Right lobe of liver (tissue), 6 donors: ENCODE results near the gene FGFR3. TPM values are rescaled to one million over a fixed set of nuclear protein-coding genes. Genes with fewer than 3 reads are reported as not detected.
A peak's percentile ranks its signal among the peaks of the same experiment; 100 is the strongest.

Experiments used
- ATAC-seq, 4 donors: fragments of 200-7000 bp; cut with Tn5 transposase; one replicate each; pipeline ENCODE4 v1.9.1; 2020; ENCODE audit warnings: mild to moderate bottlenecking in 4 of 4, moderate library complexity in 4 of 4
- DNase-seq, 3 donors: peaks; one replicate each; pipeline ENCODE4 v3.0.0-alpha.2; 2020
- H3K27ac ChIP-seq, 3 donors: fragments of 200-600 bp; one replicate each; pipeline ENCODE4 v1.8.0; 2022
- H3K27me3 ChIP-seq, 2 donors: fragments of 200-600 bp; one replicate each; pipeline ENCODE4 v1.8.0; 2022
- H3K36me3 ChIP-seq, 4 donors: fragments of 200-600 bp; sonication (generic) in 1 of 4; one replicate each; pipeline versions ENCODE4 v1.5.1 to v1.8.0; 2017 to 2022; ENCODE audit warnings: control low read depth in 1 of 4
- H3K4me1 ChIP-seq, 4 donors: fragments of 200-600 bp; sonication (generic) in 1 of 4; one replicate each; pipeline versions ENCODE4 v1.5.1 to v1.8.0; 2017 to 2022; ENCODE audit warnings: control low read depth in 1 of 4
- H3K4me3 ChIP-seq, 3 donors: fragments of 200-600 bp; one replicate each; pipeline ENCODE4 v1.8.0; 2022
- H3K9me3 ChIP-seq, 4 donors: fragments of 200-600 bp; sonication (generic) in 1 of 4; one replicate each; pipeline versions ENCODE4 v1.5.1 to v1.8.0; 2017 to 2022; ENCODE audit warnings: control low read depth in 1 of 4
- POLR2A ChIP-seq: fragments of 450-650 bp; IDR thresholded peaks from one replicate; pipeline ENCODE4 v1.6.1; 2017; ENCODE audit warnings: antibody characterized with exemption, mild to moderate bottlenecking
- WGBS: methylation state at CpG from one replicate; pipeline ENCODE4 v1.1.6; 2018; ENCODE audit warnings: low coverage, low lambda C conversion rate; ENCODE audit not compliant: insufficient coverage; ENCODE audit errors: missing lambda C conversion rate; 5-methylcytosine and 5-hydroxymethylcytosine counted together
- intact Hi-C, 2 donors: fragments of 100-400 bp; cut with DNase I; formaldehyde crosslinking; loops; one replicate each; pipeline versions ENCODE4 v1.11.2 to v1.14.1; 2022
- total RNA-seq, 6 experiments: library from RNA; depleted of rRNA in 2 of 6; stranded (reverse); fragments of >200 nt in 2 of 6; fragmentation: NEBNext Ultra II Directional in 3 of 6; extraction: Animal tissue kit (Norgen Biotek cat#: 25700) in 3 of 6; gene quantifications; one replicate each; pipeline versions ENCODE4 v1.1.0 to v1.2.4, GENCODE V29; 2016 to 2023
- TF ChIP-seq, protein P1 (sequence below), 4 donors: fragments of 200-600 bp in 3 of 4; fragments of 450-650 bp in 1 of 4; IDR thresholded peaks; one replicate each; pipeline versions ENCODE4 v1.5.1 to v1.8.0; 2016 to 2022; ENCODE audit warnings: antibody characterized with exemption in 4 of 4, mild to moderate bottlenecking in 2 of 4
- donor health status: DM: no; HTN: yes; CAD: no.
- donor health status: DM: no; HTN: no; CAD: no.
- donor health status: DM: no; HTN: no; CAD: no.
- donor health status: DM: no; HTN: yes; CAD: no.
- donor health status: DM: no; HTN: yes; CAD: no.

The FGFR3 gene
- total RNA-seq, 6 experiments from 2014 or later, result 14.3 to 30.0 (median 25.7) TPM

DNA sequence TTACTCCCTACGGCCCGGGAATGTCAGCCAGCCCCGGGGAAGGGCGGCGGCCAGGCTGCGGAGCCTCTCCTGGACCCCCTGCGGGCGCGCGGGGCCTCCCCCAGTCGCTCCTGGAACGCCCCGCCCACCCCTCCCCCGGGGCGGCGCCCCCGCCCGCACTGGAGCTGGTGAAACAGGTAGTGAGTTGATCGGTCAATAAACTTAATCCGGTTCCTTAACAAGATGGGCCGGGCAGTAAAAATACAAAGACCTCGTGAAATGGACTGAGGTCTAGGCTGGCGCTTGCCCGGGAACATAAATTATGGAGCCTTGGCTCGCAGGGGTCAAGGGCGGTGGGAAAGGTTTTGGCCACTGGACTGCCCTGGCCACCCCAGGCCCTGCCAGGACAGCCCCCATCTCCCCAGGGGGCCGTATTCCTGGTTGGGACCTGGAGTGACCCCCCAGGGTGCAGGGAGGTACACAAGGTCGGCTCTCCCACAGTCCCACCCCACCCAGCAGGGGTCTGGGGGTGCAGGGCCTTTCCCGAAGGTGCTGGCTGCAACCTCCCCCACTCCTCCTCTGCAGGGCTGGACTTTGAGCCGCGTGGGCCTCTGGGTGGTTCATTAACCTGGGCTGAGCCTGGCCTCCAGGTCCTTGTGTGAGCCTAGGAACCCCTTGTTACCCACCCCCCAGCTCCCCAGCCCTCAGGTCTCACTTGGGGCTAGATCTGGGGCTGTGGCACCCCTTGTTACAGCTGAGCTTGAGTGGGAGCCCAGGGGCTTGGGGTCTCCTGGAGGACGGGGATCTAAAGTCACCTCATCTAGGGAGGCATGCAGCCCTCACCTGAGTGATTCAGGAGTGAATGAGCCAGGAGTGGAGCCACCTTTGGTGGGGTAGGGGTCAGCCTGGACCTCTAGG, 2.5 kb downstream of the FGFR3 start:
- peaks cover 0 to 33% (median 15%) of the 10 kb centered on the region in 4 donors for H3K4me1 ChIP-seq
- H3K36me3 ChIP-seq, result no peaks in the 10 kb centered on the region
- ATAC-seq (peak; percentile 77 to 81 (median 78)), DNase-seq (peak; percentile 81 to 88 (median 88))
- H3K4me3 ChIP-seq, result peak overlapping the region; percentile 66 to 68 (median 66)
- H3K9me3 ChIP-seq, result no peaks in the 10 kb centered on the region
- TF ChIP-seq POLR2A, result no peak
- TF ChIP-seq, protein P1, sequence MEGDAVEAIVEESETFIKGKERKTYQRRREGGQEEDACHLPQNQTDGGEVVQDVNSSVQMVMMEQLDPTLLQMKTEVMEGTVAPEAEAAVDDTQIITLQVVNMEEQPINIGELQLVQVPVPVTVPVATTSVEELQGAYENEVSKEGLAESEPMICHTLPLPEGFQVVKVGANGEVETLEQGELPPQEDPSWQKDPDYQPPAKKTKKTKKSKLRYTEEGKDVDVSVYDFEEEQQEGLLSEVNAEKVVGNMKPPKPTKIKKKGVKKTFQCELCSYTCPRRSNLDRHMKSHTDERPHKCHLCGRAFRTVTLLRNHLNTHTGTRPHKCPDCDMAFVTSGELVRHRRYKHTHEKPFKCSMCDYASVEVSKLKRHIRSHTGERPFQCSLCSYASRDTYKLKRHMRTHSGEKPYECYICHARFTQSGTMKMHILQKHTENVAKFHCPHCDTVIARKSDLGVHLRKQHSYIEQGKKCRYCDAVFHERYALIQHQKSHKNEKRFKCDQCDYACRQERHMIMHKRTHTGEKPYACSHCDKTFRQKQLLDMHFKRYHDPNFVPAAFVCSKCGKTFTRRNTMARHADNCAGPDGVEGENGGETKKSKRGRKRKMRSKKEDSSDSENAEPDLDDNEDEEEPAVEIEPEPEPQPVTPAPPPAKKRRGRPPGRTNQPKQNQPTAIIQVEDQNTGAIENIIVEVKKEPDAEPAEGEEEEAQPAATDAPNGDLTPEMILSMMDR (IDR thresholded peaks at IDR 0.05), result no peak
- H3K27ac ChIP-seq, result peak overlapping the region; percentile 53 to 92 (median 81)
- WGBS, result 14% methylated on average over 8 of the region's 32 CpGs
- intact Hi-C loops, result no loop called here
- H3K27me3 ChIP-seq, result no peaks in the 10 kb centered on the region

DNA sequence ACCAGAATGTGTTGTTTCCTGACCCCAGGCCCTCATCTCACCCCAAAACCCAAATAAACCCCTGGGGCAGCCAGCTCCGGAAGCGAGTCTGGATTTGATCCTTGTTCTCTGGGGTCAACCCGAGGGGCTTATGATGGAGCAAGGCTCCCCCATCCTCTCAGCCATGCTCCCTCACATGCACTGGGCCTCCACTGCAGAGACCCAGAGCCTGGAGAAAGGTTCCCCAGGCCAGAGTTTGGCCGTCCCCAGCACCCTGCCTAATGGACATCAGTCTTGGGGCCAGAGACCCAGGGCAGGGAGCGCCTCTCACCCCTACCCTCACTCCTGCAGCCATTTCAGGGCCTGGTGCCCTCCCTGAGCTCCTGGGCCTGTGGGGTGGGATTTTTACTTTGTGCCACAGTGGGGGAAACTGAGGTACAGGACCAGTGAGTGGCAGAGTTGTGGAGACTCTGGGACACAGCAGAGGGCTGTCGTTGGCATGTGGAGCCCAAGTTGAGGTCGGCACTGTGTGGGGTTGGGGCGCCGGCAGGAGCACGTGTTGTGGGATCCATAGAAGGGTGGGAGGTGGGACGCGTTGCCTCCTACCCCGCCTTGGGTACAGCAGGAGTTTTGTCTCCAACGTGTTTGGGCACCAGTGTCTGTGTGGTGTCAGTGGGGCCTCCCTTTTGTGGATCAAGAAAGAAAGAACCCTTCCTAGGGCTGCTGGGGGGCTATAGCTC, 3.6 kb downstream of the FGFR3 start:
- Histone ChIP-seq H3K27me3 (no peaks in the 10 kb centered on the region), H3K9me3 (no peaks in the 10 kb centered on the region), H3K36me3 (peaks cover 0 to 3% (median 0%) of the 10 kb centered on the region in 4 donors), H3K27ac (peak overlapping the region; percentile 53 to 92 (median 81)), H3K4me1 (peaks cover 0 to 33% (median 15%) of the 10 kb centered on the region in 4 donors), H3K4me3 (peak overlapping the region; percentile 66 to 68 (median 66))
- intact Hi-C loops, result no loop called here
- TF ChIP-seq POLR2A, result no peak
- TF ChIP-seq, protein P1 (IDR thresholded peaks at IDR 0.05), result no peak
- DNase-seq (no peak), ATAC-seq (no peak)
- 62% methylated on average over 12 of the region's 14 CpGs for WGBS

DNA sequence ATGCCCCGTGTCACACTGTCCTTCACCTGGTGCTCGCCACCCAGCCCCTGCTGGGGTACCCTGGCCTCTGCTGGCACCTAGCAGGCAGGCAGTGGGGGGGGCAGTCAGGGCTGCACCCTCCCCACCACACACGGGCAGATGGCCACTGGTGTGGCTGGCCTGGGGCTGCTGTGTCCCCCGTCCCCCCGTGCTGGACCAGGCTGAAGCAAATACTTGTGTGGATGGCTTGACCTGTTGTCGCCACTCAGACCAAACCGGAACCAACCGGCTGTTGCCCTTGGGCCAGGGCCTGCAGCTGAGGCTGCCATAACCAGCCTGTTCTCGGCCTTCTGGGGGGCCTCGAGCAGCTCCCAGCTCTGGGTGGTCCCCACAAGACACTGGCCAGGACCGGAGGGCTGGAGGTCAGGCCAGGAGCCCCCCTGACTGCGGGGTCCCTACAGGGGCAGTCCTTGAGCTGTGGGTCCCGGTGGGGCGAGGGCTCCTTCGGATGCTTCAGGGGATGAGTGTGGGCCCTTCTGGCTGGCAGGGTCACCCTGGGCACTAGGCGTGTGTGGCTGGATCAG, 4.3 kb downstream of the FGFR3 start:
- WGBS, result 20% methylated on average over 1 of the region's 16 CpGs
- DNase-seq, result peak in 2 of 3 donors; percentile 52 to 71
- no peak for TF ChIP-seq POLR2A
- TF ChIP-seq, protein P1 (IDR thresholded peaks at IDR 0.05), result no peak
- H3K36me3 ChIP-seq, result peaks cover 0 to 3% (median 0%) of the 10 kb centered on the region in 4 donors
- H3K9me3 ChIP-seq, result no peaks in the 10 kb centered on the region
- intact Hi-C loops, result no loop called here
- H3K27ac ChIP-seq, result peak overlapping the region in 2 of 3 donors; percentile 81 to 92
- ATAC-seq, result peak in 3 of 4 donors; percentile 5 to 30 (median 24)
- peak overlapping the region in 2 of 3 donors; percentile 16 to 68 for H3K4me3 ChIP-seq
- H3K27me3 ChIP-seq, result no peaks in the 10 kb centered on the region
- H3K4me1 ChIP-seq, result peaks cover 0 to 33% (median 15%) of the 10 kb centered on the region in 4 donors

DNA sequence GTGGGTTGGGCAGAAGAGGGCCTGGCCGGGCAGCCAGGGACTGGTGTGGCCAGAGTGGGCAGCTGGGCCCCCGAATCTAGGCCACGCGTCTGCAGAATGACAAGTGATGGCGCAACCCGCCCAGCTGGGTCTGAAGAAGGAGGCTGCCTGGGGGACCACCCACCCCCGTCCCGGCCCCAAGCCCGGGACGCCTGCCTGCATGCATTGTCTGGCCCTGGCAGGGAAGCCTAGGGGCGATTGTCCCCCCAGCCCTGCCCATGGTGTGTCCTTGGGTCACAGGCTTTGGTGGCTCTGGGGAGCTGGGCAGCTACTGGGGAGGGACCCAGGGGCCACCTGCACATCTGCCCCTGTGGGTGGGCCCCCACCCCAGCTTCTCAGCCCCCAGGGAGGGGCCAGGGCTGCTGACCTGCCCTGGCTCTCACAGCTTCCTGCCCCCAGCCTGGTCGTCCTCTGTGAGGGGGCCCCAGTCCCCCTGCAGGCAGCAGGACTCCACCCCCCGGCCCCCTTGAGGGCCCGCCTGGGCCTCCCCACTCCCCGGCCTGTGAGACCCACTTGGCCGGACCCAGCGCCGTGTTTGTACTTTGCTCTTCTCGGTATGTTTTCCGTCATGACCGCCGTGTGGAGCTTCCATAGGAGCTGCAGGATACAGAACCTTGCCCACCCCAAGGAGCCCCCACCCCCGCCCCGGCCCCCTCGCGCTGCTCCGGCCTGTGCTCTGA, 4.9 kb downstream of the FGFR3 start:
- Histone ChIP-seq H3K27me3 (no peaks in the 10 kb centered on the region), H3K4me1 (peaks cover 0 to 33% (median 15%) of the 10 kb centered on the region in 4 donors), H3K27ac (peak overlapping the region in 2 of 3 donors; percentile 81 to 92), H3K4me3 (peak overlapping the region in 2 of 3 donors; percentile 16 to 25), H3K36me3 (peaks cover 0 to 5% (median 0%) of the 10 kb centered on the region in 4 donors), H3K9me3 (no peaks in the 10 kb centered on the region)
- intact Hi-C loops, result no loop called here
- 0% methylated on average over 1 of the region's 27 CpGs for WGBS
- ATAC-seq (peak in 1 of 4 donors; percentile 8), DNase-seq (no peak)
- no peak for TF ChIP-seq POLR2A
- TF ChIP-seq, protein P1 (IDR thresholded peaks at IDR 0.05), result no peak
